ENCODE data around the gene GCN1.
"Not testable (repeated sequence)": the region's sequence is repeated elsewhere in the genome, so short reads cannot be mapped to it uniquely, and the experiment has no call there.

Gene GCN1

GRCh38 chr12:120214626-120215356 is 20.3 kb upstream of the GCN1 start:
- DNase-seq (ENCODE audit: low read depth): no peak

GRCh38 chr12:120213758-120214157 is 19.2 kb upstream of the GCN1 start:
- no peak for DNase-seq (ENCODE audit: low read depth)

- not testable (repeated sequence) for DNase-seq (ENCODE audit: low read depth)
Observed at GRCh38 chr12:120213182-120213581, 18.7 kb upstream of the GCN1 start.

- no peak for DNase-seq (ENCODE audit: low read depth)
Observed at GRCh38 chr12:120212301-120212700, 17.8 kb upstream of the GCN1 start.

- no peak for DNase-seq (ENCODE audit: low read depth)
Observed at GRCh38 chr12:120211904-120212283, 17.4 kb upstream of the GCN1 start.

- DNase-seq (ENCODE audit: low read depth): no peak
Observed at GRCh38 chr12:120211243-120211903, 16.9 kb upstream of the GCN1 start.

- DNase-seq (ENCODE audit: low read depth): no peak
Observed at GRCh38 chr12:120209851-120210250, 15.3 kb upstream of the GCN1 start.

GRCh38 chr12:120207227-120207626 is 12.7 kb upstream of the GCN1 start:
- DNase-seq (ENCODE audit: low read depth): no peak

- DNase-seq (ENCODE audit: low read depth): not testable (repeated sequence)
Observed at GRCh38 chr12:120206781-120207180, 12.3 kb upstream of the GCN1 start.

- DNase-seq (ENCODE audit: low read depth): no peak
Observed at GRCh38 chr12:120206228-120206627, 11.7 kb upstream of the GCN1 start.

- no peak for DNase-seq (ENCODE audit: low read depth)
Observed at GRCh38 chr12:120204171-120204570, 9.7 kb upstream of the GCN1 start.

GRCh38 chr12:120200364-120200800 is 5.9 kb upstream of the GCN1 start:
- no peak for DNase-seq (ENCODE audit: low read depth)

- no peak for DNase-seq (ENCODE audit: low read depth)
Observed at GRCh38 chr12:120199595-120200306, 5.2 kb upstream of the GCN1 start.

GRCh38 chr12:120199025-120199424 is 4.5 kb upstream of the GCN1 start:
- DNase-seq (ENCODE audit: low read depth): no peak

- DNase-seq (ENCODE audit: low read depth): no peak
Observed at GRCh38 chr12:120197542-120197887, 3.0 kb upstream of the GCN1 start.

GRCh38 chr12:120196817-120197541 is 2.5 kb upstream of the GCN1 start:
- not testable (repeated sequence) for DNase-seq (ENCODE audit: low read depth)

- no peak for DNase-seq (ENCODE audit: low read depth)
Observed at GRCh38 chr12:120196363-120196762, 1.8 kb upstream of the GCN1 start.

- no peak for DNase-seq (ENCODE audit: low read depth)
Observed at GRCh38 chr12:120194226-120194533, 335 bp downstream of the GCN1 start.

GRCh38 chr12:120193286-120193685 is 1.2 kb downstream of the GCN1 start:
- not testable (repeated sequence) for DNase-seq (ENCODE audit: low read depth)

- no peak for DNase-seq (ENCODE audit: low read depth)
Observed at GRCh38 chr12:120190985-120191480, 3.5 kb downstream of the GCN1 start.

- no peak for DNase-seq (ENCODE audit: low read depth)
Observed at GRCh38 chr12:120190386-120190785, 4.1 kb downstream of the GCN1 start.

- DNase-seq (ENCODE audit: low read depth): no peak
Observed at GRCh38 chr12:120186654-120187053, 7.9 kb downstream of the GCN1 start.

Measured in stimulated activated CD8-positive, alpha-beta memory T cell treated with anti-CD3 and anti-CD28 coated beads, Interleukin-12 subunit alpha, Interleukin-12 subunit beta, amount 100 ng/mL, for 4 hours (primary cell).